Stimulated activated CD4-positive, alpha-beta T cell treated with anti-CD3 and anti-CD28 coated beads, TNF-alpha, amount 100 ng/mL, for 1 hour (primary cell): ENCODE data around the gene RBM20.
"Not testable (repeated sequence)": the region's sequence is repeated elsewhere in the genome, so short reads cannot be mapped to it uniquely, and the experiment has no call there.

Source experiments
- DNase-seq, 3 donors: peaks; one replicate each; pipeline ENCODE4 v3.0.0-alpha.2; 2020; ENCODE audit warnings: low read depth in 3 of 3, low spot score in 1 of 3

RBM20 gene

GRCh38 chr10:110758898-110759297, 114.8 kb downstream of the RBM20 start:
- DNase-seq, result no peak

- DNase-seq, result no peak
Measured at GRCh38 chr10:110759523-110759922, 115.4 kb downstream of the RBM20 start.

- DNase-seq, result no peak
Measured at GRCh38 chr10:110762109-110762848, 118.1 kb downstream of the RBM20 start.

GRCh38 chr10:110762849-110763211, 118.7 kb downstream of the RBM20 start:
- DNase-seq, result no peak

GRCh38 chr10:110764378-110764777, 120.2 kb downstream of the RBM20 start:
- DNase-seq, result no peak

DNA sequence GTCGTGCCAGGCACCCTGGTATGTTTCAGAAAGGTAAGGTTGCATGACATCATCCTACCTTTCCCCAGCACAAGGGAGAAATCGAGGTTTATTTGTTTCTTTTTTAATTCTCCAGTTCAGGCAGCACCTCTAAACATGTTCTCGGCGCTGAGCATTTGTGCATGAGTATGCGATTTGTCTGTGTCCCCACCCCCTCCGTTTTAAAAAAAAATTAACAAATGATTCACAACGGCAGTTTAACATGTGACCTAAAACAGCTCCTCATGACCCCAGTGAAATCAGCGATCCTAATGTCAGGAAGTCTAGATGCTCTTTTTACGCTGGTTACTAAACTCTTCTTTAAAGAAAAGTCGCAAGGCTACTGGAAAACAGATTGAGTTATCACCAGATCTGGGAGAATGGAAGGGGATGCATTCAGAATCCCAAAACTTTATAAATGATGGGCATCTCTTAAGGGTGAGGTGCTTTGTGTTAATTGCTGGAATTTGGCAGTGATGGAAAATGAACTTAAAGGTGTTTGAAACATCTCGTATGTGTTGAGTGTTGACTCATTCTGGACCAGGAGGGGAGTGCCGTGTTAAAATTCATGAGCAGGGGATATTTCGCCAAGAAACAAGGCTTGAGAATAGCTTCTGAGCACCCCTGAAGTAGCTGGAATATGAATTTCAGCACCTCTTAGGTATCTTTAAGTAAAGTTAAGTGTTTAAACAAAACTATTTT, 120.8 kb downstream of the RBM20 start:
- DNase-seq, result no peak

DNA sequence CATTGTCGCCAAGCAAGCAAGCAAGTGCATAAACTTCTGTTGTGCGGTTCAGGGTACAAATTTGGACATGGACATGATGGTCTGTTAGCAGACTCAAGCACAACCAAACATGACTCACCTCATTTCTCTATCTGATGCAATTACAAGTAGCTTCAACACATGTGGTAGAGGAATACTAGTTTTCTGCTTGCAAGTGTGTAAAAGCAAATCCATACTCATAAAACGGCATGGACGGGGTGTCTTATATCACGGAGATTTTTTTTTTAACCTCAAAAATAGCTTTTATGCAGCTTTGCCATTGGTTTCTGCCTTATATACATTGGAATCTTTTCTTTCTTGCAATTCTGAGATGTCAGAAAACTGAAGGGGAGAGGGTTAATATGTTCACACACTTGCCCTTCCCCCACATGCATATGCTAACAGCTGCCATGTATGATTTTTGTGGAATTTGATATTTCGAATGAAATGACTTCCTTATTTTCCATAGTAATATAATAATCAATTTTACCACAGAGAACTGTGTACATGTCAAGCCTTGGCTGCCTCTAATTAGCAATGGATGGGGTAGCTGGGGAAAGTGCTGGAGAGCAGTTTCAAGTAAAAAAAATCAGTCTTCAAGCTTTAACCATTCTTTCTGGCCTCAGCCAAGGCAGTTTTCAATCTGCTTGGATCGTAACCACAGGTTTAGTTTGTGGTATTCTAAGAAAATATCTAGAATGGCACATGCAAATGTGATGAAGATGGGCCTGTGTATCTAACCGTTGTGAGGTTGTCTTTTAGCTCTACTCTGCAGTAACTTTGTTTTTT, 121.6 kb downstream of the RBM20 start:
- no peak for DNase-seq

DNA sequence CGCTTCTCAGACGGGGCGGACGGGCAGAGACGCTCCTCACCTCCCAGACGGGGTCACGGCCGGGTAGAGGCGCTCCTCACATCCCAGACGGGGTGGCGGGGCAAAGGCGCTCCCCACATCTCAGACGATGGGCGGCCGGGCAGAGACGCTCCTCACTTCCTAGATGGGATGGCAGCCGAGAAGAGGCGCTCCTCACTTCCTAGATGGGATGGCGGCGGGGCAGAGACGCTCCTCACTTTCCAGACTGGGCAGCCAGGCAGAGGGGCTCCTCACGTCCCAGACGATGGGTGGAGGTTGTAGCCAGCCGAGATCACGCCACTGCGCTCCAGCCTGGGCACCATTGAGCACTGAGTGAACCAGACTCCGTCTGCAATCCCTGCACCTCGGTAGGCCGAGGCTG, 123.5 kb downstream of the RBM20 start:
- DNase-seq, result not testable (repeated sequence)

DNA sequence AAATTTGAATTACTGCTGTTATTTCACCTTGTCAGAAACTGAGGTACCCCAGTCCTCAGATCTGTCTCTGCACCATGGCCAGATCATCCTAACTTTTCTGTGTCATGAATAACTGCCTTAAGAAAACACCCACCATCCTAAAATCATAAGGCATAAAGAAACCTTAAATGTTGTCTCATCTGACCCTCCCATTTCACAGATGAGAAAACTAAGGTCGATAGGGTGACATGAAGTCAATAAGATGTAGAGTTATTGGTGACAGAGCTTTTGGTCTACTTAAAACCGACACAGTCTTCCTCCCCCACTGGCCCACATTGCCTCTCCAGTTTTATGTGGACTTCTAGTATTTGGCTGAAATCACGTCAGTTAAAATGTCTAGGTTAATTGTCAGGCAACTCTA, 126.1 kb downstream of the RBM20 start:
- no peak for DNase-seq

GRCh38 chr10:110771486-110771885, 127.3 kb downstream of the RBM20 start:
- no peak for DNase-seq

DNA sequence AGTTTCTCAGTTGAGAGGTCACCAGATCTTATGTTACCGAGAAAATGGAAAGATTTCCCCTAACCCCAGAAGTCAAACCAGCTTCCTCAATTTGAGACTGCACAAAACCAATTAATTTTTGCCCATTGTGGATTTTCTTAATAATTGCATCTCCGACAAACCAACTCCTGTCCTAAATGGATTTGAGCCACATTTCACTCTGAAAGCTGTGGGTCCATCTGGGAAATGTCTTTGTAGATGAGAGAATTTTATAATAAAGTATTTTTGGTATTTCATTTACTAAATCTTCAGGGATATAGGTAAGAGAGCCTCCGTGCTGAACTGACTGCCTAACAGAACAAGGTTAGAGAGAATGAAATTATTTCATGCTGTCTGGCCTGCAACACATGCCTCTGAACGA, 127.9 kb downstream of the RBM20 start:
- DNase-seq, result no peak

DNA sequence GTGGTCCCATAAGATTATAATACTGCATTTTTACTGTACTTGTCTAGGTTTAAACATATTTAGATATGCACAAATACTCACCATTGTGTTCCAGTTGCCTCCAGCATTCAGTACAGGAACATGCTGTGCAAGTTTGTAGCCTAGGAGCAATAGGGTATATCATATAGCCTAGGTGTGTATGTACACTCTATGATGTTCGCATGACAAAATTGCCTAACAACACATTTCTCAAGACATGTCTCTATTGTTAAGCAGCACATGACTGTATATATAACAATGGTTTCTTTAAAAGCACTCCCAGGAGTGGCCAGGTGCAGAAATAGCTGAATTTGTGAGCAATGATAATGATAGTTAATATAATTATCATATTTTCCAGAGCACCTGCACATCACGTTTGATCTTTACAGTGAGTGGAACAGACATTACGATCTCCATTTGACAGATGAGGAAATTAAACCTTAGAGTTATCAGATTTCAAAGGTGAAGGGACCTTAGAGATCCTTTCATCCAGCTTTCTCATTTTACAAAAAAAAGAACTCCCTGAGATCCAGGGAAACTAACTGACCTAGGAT, 128.4 kb downstream of the RBM20 start:
- DNase-seq, result no peak

DNA sequence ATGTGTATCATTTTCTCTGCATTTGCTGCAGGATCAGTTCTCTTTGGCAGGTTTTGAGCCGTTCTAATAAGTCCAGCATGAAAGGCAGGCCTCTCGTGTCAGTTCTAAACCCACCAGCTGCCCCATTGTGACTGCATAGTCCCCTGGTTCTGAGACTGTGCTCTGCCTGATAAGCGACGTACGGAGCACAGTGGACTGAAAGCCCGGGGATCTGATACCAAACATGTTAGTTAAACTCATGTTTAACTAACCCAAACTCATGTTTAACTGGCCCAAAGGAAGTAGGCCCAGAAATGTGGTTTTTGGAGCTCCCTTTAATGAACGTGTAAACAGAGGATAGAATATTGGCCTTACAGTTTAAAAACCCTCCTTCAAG, 129.5 kb downstream of the RBM20 start:
- no peak for DNase-seq

GRCh38 chr10:110774069-110775019, 130.2 kb downstream of the RBM20 start:
- DNase-seq, result no peak

- DNase-seq, result no peak
Measured at GRCh38 chr10:110775020-110775375, 130.9 kb downstream of the RBM20 start.

DNA sequence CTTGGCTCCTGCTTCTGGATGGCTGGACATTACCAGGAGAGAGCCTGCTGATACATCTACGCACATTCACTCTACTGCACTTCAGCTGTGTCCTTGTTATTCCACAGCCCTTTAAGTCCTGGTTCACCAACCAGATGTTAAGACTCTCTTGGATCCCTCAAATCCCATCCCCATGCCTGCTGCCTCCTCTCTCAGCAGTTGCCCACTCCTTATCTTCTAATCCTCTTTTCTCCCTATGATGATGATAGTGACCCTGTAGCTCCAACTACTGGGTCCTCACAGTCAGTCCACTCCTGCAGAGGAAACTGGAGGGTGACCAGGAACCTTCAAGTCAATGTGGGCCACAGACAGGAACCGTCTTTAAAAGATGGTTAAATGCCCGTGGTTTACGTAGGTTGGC, 131.3 kb downstream of the RBM20 start:
- DNase-seq, result no peak

DNA sequence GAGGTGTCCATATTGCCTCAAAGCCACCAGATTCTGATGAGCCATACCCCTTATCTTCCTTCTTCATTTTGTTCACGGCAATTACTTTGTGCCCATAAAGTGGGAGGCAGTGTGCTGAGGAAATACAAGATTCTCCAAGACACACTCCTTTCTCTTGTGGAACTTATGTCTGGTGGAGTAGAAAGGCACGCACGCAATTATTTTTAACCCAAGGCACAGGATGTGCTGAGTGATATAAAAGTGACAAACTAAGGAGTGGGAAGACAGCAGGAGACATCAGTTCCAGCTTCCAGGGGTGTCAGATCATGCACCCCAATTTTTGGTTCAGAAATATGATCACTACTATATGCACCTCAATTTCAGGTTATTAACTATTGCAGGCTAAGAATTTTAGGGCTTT, 132.9 kb downstream of the RBM20 start:
- DNase-seq, result no peak

DNA sequence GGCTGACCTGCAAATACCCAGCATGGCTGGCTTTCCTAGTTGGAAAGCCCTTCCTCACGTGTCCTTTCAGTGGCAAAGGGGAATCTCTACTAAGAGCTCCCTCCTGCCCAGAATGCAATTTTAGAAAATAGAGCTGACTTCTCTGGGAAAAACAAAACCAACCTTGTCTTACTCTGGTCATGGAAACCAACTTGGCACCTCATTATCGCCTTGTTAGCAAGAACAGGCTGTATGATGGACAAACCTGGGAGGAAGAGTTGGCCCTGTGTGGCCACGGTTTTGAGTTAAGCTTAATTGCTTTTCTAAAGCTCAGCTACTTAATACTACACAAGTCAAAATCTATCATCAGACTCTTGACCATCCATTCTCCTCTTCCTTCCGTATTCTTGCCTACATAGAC, 133.5 kb downstream of the RBM20 start:
- no peak for DNase-seq

- DNase-seq, result no peak
Measured at GRCh38 chr10:110778211-110778610, 134.1 kb downstream of the RBM20 start.

DNA sequence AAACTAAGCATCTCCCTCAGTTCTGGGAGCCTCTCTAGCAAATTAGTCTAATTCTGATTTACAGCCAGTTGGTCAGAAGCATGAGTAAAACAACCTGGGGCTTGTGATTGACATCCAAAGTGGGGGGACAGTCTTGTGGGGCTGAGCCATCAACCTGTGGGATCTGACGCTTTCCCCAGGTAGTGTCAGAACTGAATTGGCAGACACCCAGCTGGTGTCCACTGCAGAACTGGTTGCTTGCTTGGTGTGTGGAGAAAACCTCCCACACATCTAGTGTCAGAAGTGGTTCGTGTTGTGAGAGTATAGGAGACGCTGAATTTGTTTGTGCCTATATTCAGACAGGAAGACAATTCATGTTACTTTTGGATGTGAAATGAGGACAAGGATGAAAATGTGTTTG, 135.4 kb downstream of the RBM20 start:
- DNase-seq, result no peak

DNA sequence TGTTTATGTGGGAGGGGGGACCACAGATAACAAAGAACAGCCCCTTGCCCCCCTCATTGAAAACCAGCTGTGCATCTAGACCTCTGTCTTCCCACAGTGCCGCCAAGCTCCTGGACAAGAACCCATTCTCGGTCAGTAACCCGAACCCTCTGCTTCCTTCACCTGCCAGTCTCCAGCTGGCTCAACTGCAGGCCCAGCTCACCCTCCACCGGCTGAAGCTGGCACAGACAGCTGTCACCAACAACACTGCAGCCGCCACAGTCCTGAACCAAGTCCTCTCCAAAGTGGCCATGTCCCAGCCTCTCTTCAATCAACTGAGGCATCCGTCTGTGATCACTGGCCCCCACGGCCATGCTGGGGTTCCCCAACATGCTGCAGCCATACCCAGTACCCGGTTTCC, 136.6 kb downstream of the RBM20 start:
- no peak for DNase-seq
